SJSA1 (cell line): Measurements from ENCODE around the gene SLC35A4. TPM values are rescaled to one million over a fixed set of nuclear protein-coding genes. Genes with fewer than 3 reads are reported as not detected.

Experiments
- DNase-seq, 2 experiments: peaks; one replicate each; pipeline ENCODE4 v3.0.0-alpha.2; 2015 to 2020; ENCODE audit warnings: low spot score in 2 of 2, low read depth in 1 of 2
- H3K27ac ChIP-seq: fragments of 250-450 bp; sonication (Bioruptor Pico); 2 replicates; pipeline ENCODE4 v1.5.1; 2020; ENCODE audit warnings: mild to moderate bottlenecking, moderate library complexity
- H3K27me3 ChIP-seq: fragments of 250-450 bp; sonication (Bioruptor Pico); replicated peaks from 2 replicates; pipeline ENCODE4 v1.5.1; 2020; ENCODE audit warnings: mild to moderate bottlenecking, moderate library complexity
- H3K36me3 ChIP-seq: fragments of 250-450 bp; sonication (Bioruptor Pico); 2 replicates; pipeline ENCODE4 v1.5.1; 2020; ENCODE audit warnings: mild to moderate bottlenecking
- H3K4me1 ChIP-seq: fragments of 250-450 bp; sonication (Bioruptor Pico); replicated peaks from 2 replicates; pipeline ENCODE4 v1.6.1; 2021; ENCODE audit warnings: mild to moderate bottlenecking
- H3K4me3 ChIP-seq: fragments of 250-450 bp; sonication (Bioruptor Pico); 2 replicates; pipeline ENCODE4 v1.5.1; 2020; ENCODE audit warnings: mild to moderate bottlenecking
- H3K9me3 ChIP-seq: fragments of 250-450 bp; sonication (Bioruptor Pico); replicated peaks from 2 replicates; pipeline ENCODE4 v1.5.1; 2020; ENCODE audit warnings: mild to moderate bottlenecking
- total RNA-seq: library from RNA; depleted of rRNA; stranded (reverse); fragments of >200 nt; shearing (Covaris generic); gene quantifications from 2 replicates; pipeline ENCODE4 v1.2.3, GENCODE V29; 2014

Gene SLC35A4
- total RNA-seq, 1 experiment from 2014 or later = 56.7 TPM

GRCh38 chr5:140551872-140552271 is 12.8 kb upstream of the SLC35A4 start:
- peak in 1 of 2 experiments; percentile 44 for DNase-seq
- H3K27me3 ChIP-seq = no peaks in the 10 kb centered on the region
- H3K27ac ChIP-seq = no peak overlapping the region
- peaks cover 82% of the 10 kb centered on the region for H3K36me3 ChIP-seq
- no peak overlapping the region for H3K4me3 ChIP-seq
- peaks cover 29% of the 10 kb centered on the region for H3K4me1 ChIP-seq
- no peaks in the 10 kb centered on the region for H3K9me3 ChIP-seq

- Histone ChIP-seq H3K27ac (no peak overlapping the region), H3K4me1 (peaks cover 26% of the 10 kb centered on the region), H3K27me3 (no peaks in the 10 kb centered on the region), H3K4me3 (no peak overlapping the region), H3K36me3 (peaks cover 85% of the 10 kb centered on the region), H3K9me3 (no peaks in the 10 kb centered on the region)
- no peak for DNase-seq
Measured at GRCh38 chr5:140553657-140554056, 11.0 kb upstream of the SLC35A4 start.

GRCh38 chr5:140554454-140554853 is 10.2 kb upstream of the SLC35A4 start:
- H3K27me3 ChIP-seq = no peaks in the 10 kb centered on the region
- no peak overlapping the region for H3K27ac ChIP-seq
- H3K4me3 ChIP-seq = no peak overlapping the region
- DNase-seq = no peak
- H3K9me3 ChIP-seq = no peaks in the 10 kb centered on the region
- H3K36me3 ChIP-seq = peaks cover 77% of the 10 kb centered on the region
- peaks cover 26% of the 10 kb centered on the region for H3K4me1 ChIP-seq

- peak overlapping the region; percentile 78; the same call in 1 of the 2 replicates for H3K4me3 ChIP-seq
- no peak overlapping the region for H3K27ac ChIP-seq
- no peaks in the 10 kb centered on the region for H3K9me3 ChIP-seq
- H3K27me3 ChIP-seq = no peaks in the 10 kb centered on the region
- DNase-seq = no peak
- peaks cover 26% of the 10 kb centered on the region for H3K4me1 ChIP-seq
- peaks cover 63% of the 10 kb centered on the region for H3K36me3 ChIP-seq
Measured at GRCh38 chr5:140555747-140556312, 8.8 kb upstream of the SLC35A4 start.

GRCh38 chr5:140556438-140556837 is 8.2 kb upstream of the SLC35A4 start:
- peaks cover 26% of the 10 kb centered on the region for H3K4me1 ChIP-seq
- peak in 1 of 2 experiments; percentile 43 for DNase-seq

GRCh38 chr5:140557136-140557805 is 7.4 kb upstream of the SLC35A4 start, which contains the start of gene SRA1:
SRA1 (minus strand) TSS chr5:140557473; CDS start chr5:140557452, 21 bp downstream.
- Histone ChIP-seq H3K36me3 (peaks cover 49% of the 10 kb centered on the region), H3K4me1 (peaks cover 26% of the 10 kb centered on the region)
- peak; percentile 94 to 96 for DNase-seq

More at GRCh38 chr5:140556438-140556837, 8.2 kb upstream of the SLC35A4 start:
- no peaks in the 10 kb centered on the region for H3K9me3 ChIP-seq
- no peaks in the 10 kb centered on the region for H3K27me3 ChIP-seq
- H3K27ac ChIP-seq = peak overlapping the region; percentile 70
- peak overlapping the region; percentile 78 for H3K4me3 ChIP-seq
- H3K36me3 ChIP-seq = peaks cover 57% of the 10 kb centered on the region

GRCh38 chr5:140557965-140558364 is 6.7 kb upstream of the SLC35A4 start:
- Histone ChIP-seq H3K9me3 (no peaks in the 10 kb centered on the region), H3K36me3 (peaks cover 44% of the 10 kb centered on the region), H3K27me3 (no peaks in the 10 kb centered on the region), H3K27ac (peak overlapping the region; percentile 70), H3K4me3 (peak overlapping the region; percentile 78), H3K4me1 (peaks cover 26% of the 10 kb centered on the region)
- no peak for DNase-seq

More at GRCh38 chr5:140557136-140557805, 7.4 kb upstream of the SLC35A4 start, which contains the start of gene SRA1:
- Histone ChIP-seq H3K27me3 (no peaks in the 10 kb centered on the region), H3K9me3 (no peaks in the 10 kb centered on the region), H3K27ac (peak within 1 kb of the TSS; percentile 70), H3K4me3 (peak within 1 kb of the TSS; percentile 78)

GRCh38 chr5:140558542-140558941 is 6.1 kb upstream of the SLC35A4 start:
- no peak overlapping the region for H3K27ac ChIP-seq

GRCh38 chr5:140560227-140560626 is 4.4 kb upstream of the SLC35A4 start:
- Histone ChIP-seq H3K4me3 (no peak overlapping the region), H3K27me3 (no peaks in the 10 kb centered on the region), H3K27ac (no peak overlapping the region), H3K9me3 (no peaks in the 10 kb centered on the region), H3K36me3 (peaks cover 29% of the 10 kb centered on the region), H3K4me1 (peaks cover 31% of the 10 kb centered on the region)
- DNase-seq = peak in 1 of 2 experiments; percentile 41

More at GRCh38 chr5:140558542-140558941, 6.1 kb upstream of the SLC35A4 start:
- Histone ChIP-seq H3K9me3 (no peaks in the 10 kb centered on the region), H3K36me3 (peaks cover 38% of the 10 kb centered on the region), H3K27me3 (no peaks in the 10 kb centered on the region), H3K4me3 (no peak overlapping the region), H3K4me1 (peaks cover 30% of the 10 kb centered on the region)
- DNase-seq = no peak

- no peak for DNase-seq
- no peak overlapping the region for H3K4me3 ChIP-seq
- H3K27me3 ChIP-seq = no peaks in the 10 kb centered on the region
- peaks cover 36% of the 10 kb centered on the region for H3K36me3 ChIP-seq
- H3K27ac ChIP-seq = no peak overlapping the region
- no peaks in the 10 kb centered on the region for H3K9me3 ChIP-seq
- H3K4me1 ChIP-seq = peaks cover 30% of the 10 kb centered on the region
Measured at GRCh38 chr5:140561753-140562523, 2.7 kb upstream of the SLC35A4 start.

- H3K4me1 ChIP-seq = peaks cover 22% of the 10 kb centered on the region
- no peaks in the 10 kb centered on the region for H3K27me3 ChIP-seq
- peaks cover 39% of the 10 kb centered on the region for H3K36me3 ChIP-seq
- no peak for DNase-seq
- no peaks in the 10 kb centered on the region for H3K9me3 ChIP-seq
- peak overlapping the region; percentile 58 for H3K4me3 ChIP-seq
- H3K27ac ChIP-seq = peak overlapping the region; percentile 81
Measured at GRCh38 chr5:140563596-140563995, 1.0 kb upstream of the SLC35A4 start.

- no peaks in the 10 kb centered on the region for H3K9me3 ChIP-seq
- H3K4me1 ChIP-seq = peaks cover 22% of the 10 kb centered on the region
- peak in 1 of 2 experiments; percentile 53 for DNase-seq
Measured at GRCh38 chr5:140565024-140565779, 574 bp downstream of the SLC35A4 start.

GRCh38 chr5:140565780-140566095 is 1.1 kb downstream of the SLC35A4 start:
- Histone ChIP-seq H3K27me3 (no peaks in the 10 kb centered on the region), H3K9me3 (no peaks in the 10 kb centered on the region), H3K4me1 (peaks cover 22% of the 10 kb centered on the region), H3K36me3 (peaks cover 55% of the 10 kb centered on the region), H3K4me3 (peak overlapping the region; percentile 58), H3K27ac (no peak overlapping the region)
- no peak for DNase-seq

More at GRCh38 chr5:140565024-140565779, 574 bp downstream of the SLC35A4 start:
- Histone ChIP-seq H3K36me3 (peaks cover 52% of the 10 kb centered on the region), H3K27me3 (no peaks in the 10 kb centered on the region), H3K4me3 (peak overlapping the region; percentile 58), H3K27ac (peak overlapping the region; percentile 81)
